ENCODE results near the gene CHPF2. TPM values are rescaled to one million over a fixed set of nuclear protein-coding genes. Genes with fewer than 3 reads are reported as not detected.

Gene CHPF2
- total RNA-seq, 2 experiments from 2014 or later: 46.1 to 46.8 TPM

DNA sequence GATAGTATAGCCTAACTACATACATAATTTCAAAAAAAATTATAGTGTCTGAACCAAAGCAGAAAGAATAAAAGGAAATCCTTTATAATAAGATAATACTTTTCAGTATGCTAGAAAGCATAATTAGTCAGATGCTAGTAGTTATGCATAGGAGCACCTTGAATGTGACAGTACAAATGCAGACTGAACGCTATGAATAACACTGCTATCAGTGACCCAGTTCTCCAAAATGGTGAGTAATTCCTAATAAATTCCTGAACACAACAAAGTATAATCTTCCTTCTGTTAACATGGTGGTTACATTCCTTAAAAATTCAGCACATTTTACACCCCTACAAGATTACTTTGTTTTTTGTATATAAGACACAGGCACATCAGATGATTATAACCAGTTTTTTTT, 1.2 kb upstream of the CHPF2 start:
- DNase-seq: no peak
- Mint-ChIP-seq H3K9me3 (ENCODE audit: low read depth) (no peaks in the 10 kb centered on the region), H3K36me3 (peaks cover 7% of the 10 kb centered on the region), H3K27ac (no peak overlapping the region), H3K4me3 (peak overlapping the region; percentile 100), H3K27me3 (no peaks in the 10 kb centered on the region), H3K4me1 (peaks cover 40% of the 10 kb centered on the region)
- CTCF ChIA-PET: interaction anchor here (4.7 kb wide), 1 partner anchor 13 kb away, joined by 47 read pairs; no protein-coding TSS in a partner anchor
- no peak for ATAC-seq

DNA sequence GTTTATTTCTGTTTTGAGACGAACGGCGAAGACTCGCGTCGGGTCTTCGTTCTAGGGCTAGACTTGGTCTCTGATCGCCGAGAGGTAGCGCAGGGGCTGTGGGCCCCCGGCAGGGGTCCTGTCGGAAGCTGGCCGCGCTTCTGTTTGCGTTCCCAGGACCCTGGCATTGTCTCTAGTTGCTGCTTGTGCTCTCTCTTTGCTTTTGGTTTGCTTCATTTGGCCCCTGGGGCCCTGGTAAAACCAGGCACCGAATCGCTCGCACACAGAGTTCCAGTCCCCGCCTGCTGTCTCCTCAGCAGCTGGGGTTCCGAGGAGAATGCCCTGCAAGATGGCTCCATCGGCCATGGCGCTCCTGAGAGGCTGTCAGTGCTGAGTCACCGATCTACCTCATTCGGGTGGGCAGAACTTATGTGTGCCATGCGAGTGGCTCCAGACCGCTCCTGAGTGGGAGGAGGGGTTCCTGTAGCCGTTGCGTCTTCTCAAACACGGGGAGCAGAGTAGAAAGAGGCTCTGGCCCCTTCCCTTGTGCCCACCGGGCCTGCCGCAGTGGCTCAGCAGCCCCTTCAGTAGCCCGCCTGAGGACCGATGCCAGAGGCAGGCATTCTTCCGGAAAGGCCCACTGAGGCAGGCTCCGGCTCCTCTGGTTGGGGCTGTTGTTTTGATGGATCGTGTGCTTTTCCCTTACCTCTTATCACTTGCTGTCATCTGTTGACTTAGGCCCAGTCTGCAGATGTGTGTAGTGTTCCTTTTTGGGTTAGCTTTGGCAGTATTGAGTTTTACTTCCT, 826 bp downstream of the CHPF2 start:
- CTCF ChIA-PET: interaction anchor here (0.8 to 4.7 kb wide), 7 partner anchors 11 to 270 kb away, joined by 3 to 47 read pairs (median 3); no protein-coding TSS in a partner anchor
- Mint-ChIP-seq H3K9me3 (ENCODE audit: low read depth) (no peaks in the 10 kb centered on the region), H3K4me3 (peak overlapping the region; percentile 100), H3K27me3 (no peaks in the 10 kb centered on the region), H3K27ac (peak overlapping the region; percentile 100), H3K36me3 (peaks cover 12% of the 10 kb centered on the region), H3K4me1 (peaks cover 30% of the 10 kb centered on the region)
- DNase-seq: peak; percentile 87
- peak; percentile 77 for ATAC-seq

GRCh38 chr7:151233804-151234203, 1.5 kb downstream of the CHPF2 start:
- Mint-ChIP-seq H3K9me3 (ENCODE audit: low read depth) (no peaks in the 10 kb centered on the region), H3K4me1 (peaks cover 25% of the 10 kb centered on the region)

DNA sequence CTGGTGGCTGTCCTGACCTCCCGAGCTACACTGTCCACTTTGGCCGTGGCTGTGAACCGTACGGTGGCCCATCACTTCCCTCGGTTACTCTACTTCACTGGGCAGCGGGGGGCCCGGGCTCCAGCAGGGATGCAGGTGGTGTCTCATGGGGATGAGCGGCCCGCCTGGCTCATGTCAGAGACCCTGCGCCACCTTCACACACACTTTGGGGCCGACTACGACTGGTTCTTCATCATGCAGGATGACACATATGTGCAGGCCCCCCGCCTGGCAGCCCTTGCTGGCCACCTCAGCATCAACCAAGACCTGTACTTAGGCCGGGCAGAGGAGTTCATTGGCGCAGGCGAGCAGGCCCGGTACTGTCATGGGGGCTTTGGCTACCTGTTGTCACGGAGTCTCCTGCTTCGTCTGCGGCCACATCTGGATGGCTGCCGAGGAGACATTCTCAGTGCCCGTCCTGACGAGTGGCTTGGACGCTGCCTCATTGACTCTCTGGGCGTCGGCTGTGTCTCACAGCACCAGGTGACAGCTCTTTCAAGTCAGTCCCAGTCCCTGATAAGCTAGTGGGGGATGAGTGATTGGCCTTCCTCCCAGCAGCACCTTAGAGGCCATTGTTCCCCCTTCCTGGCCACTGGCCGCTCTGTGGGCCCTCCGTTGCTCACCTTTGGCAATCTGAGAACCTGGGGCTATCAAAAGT, 3.0 kb downstream of the CHPF2 start:
- H3K4me3 Mint-ChIP-seq: no peak overlapping the region
- DNase-seq (no peak), ATAC-seq (no peak)
- peaks cover 25% of the 10 kb centered on the region for H3K4me1 Mint-ChIP-seq
- H3K27me3 Mint-ChIP-seq: no peaks in the 10 kb centered on the region
- no peak overlapping the region for H3K27ac Mint-ChIP-seq
- H3K9me3 Mint-ChIP-seq (ENCODE audit: low read depth): no peaks in the 10 kb centered on the region
- CTCF ChIA-PET: interaction anchor here (4.7 kb wide), 1 partner anchor 9 kb away, joined by 47 read pairs; no protein-coding TSS in a partner anchor
- peaks cover 14% of the 10 kb centered on the region for H3K36me3 Mint-ChIP-seq

More at GRCh38 chr7:151233804-151234203, 1.5 kb downstream of the CHPF2 start:
- CTCF ChIA-PET: interaction anchor here (1.4 to 4.7 kb wide), 2 partner anchors 10 to 14 kb away, joined by 3 to 47 read pairs; no protein-coding TSS in a partner anchor
- H3K36me3 Mint-ChIP-seq: peaks cover 12% of the 10 kb centered on the region
- DNase-seq (no peak), ATAC-seq (no peak)
- no peaks in the 10 kb centered on the region for H3K27me3 Mint-ChIP-seq
- H3K4me3 Mint-ChIP-seq: peak overlapping the region; percentile 100
- H3K27ac Mint-ChIP-seq: peak overlapping the region; percentile 100

- ATAC-seq (no peak), DNase-seq (no peak)
- no peaks in the 10 kb centered on the region for H3K9me3 Mint-ChIP-seq (ENCODE audit: low read depth)
- H3K4me3 Mint-ChIP-seq: no peak overlapping the region
- H3K27ac Mint-ChIP-seq: no peak overlapping the region
- H3K36me3 Mint-ChIP-seq: peaks cover 14% of the 10 kb centered on the region
- H3K4me1 Mint-ChIP-seq: peaks cover 23% of the 10 kb centered on the region
- CTCF ChIA-PET: interaction anchor here (0.7 to 1.5 kb wide), 4 partner anchors 8 to 113 kb away, joined by 3 to 4 read pairs (median 3); no protein-coding TSS in a partner anchor
- no peaks in the 10 kb centered on the region for H3K27me3 Mint-ChIP-seq
Measured at GRCh38 chr7:151236406-151236805, 4.1 kb downstream of the CHPF2 start.

DNA sequence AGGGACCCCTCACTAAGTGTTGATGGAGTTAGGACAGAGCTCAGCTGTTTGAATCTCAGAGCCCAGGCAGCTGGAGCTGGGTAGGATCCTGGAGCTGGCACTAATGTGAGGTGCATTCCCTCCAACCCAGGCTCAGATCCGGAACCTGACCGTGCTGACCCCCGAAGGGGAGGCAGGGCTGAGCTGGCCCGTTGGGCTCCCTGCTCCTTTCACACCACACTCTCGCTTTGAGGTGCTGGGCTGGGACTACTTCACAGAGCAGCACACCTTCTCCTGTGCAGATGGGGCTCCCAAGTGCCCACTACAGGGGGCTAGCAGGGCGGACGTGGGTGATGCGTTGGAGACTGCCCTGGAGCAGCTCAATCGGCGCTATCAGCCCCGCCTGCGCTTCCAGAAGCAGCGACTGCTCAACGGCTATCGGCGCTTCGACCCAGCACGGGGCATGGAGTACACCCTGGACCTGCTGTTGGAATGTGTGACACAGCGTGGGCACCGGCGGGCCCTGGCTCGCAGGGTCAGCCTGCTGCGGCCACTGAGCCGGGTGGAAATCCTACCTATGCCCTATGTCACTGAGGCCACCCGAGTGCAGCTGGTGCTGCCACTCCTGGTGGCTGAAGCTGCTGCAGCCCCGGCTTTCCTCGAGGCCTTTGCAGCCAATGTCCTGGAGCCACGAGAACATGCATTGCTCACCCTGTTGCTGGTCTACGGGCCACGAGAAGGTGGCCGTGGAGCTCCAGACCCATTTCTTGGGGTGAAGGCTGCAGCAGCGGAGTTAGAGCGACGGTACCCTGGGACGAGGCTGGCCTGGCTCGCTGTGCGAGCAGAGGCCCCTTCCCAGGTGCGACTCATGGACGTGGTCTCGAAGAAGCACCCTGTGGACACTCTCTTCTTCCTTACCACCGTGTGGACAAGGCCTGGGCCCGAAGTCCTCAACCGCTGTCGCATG, 5.2 kb downstream of the CHPF2 start:
- DNase-seq: no peak
- Mint-ChIP-seq H3K4me1 (peaks cover 14% of the 10 kb centered on the region), H3K9me3 (ENCODE audit: low read depth) (no peaks in the 10 kb centered on the region), H3K27ac (no peak overlapping the region), H3K27me3 (no peaks in the 10 kb centered on the region), H3K4me3 (no peak overlapping the region), H3K36me3 (peaks cover 14% of the 10 kb centered on the region)
- CTCF ChIA-PET: interaction anchor here (1.0 to 1.5 kb wide), 3 partner anchors 14 to 114 kb away, joined by 3 to 4 read pairs (median 3); no protein-coding TSS in a partner anchor
- ATAC-seq: no peak

DNA sequence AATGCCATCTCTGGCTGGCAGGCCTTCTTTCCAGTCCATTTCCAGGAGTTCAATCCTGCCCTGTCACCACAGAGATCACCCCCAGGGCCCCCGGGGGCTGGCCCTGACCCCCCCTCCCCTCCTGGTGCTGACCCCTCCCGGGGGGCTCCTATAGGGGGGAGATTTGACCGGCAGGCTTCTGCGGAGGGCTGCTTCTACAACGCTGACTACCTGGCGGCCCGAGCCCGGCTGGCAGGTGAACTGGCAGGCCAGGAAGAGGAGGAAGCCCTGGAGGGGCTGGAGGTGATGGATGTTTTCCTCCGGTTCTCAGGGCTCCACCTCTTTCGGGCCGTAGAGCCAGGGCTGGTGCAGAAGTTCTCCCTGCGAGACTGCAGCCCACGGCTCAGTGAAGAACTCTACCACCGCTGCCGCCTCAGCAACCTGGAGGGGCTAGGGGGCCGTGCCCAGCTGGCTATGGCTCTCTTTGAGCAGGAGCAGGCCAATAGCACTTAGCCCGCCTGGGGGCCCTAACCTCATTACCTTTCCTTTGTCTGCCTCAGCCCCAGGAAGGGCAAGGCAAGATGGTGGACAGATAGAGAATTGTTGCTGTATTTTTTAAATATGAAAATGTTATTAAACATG, 6.0 kb downstream of the CHPF2 start:
- Mint-ChIP-seq H3K4me3 (no peak overlapping the region), H3K27me3 (no peaks in the 10 kb centered on the region), H3K27ac (no peak overlapping the region), H3K4me1 (peaks cover 19% of the 10 kb centered on the region), H3K36me3 (peaks cover 11% of the 10 kb centered on the region), H3K9me3 (ENCODE audit: low read depth) (no peaks in the 10 kb centered on the region)
- CTCF ChIA-PET: no interaction called here
- ATAC-seq: no peak
- no peak for DNase-seq

- H3K36me3 Mint-ChIP-seq: peaks cover 9% of the 10 kb centered on the region
- H3K27me3 Mint-ChIP-seq: no peaks in the 10 kb centered on the region
- ATAC-seq (no peak), DNase-seq (no peak)
- H3K27ac Mint-ChIP-seq: no peak overlapping the region
- H3K4me1 Mint-ChIP-seq: peaks cover 20% of the 10 kb centered on the region
- H3K9me3 Mint-ChIP-seq (ENCODE audit: low read depth): no peaks in the 10 kb centered on the region
- CTCF ChIA-PET: no interaction called here
- H3K4me3 Mint-ChIP-seq: no peak overlapping the region
Measured at GRCh38 chr7:151238924-151239836, 6.9 kb downstream of the CHPF2 start.

DNA sequence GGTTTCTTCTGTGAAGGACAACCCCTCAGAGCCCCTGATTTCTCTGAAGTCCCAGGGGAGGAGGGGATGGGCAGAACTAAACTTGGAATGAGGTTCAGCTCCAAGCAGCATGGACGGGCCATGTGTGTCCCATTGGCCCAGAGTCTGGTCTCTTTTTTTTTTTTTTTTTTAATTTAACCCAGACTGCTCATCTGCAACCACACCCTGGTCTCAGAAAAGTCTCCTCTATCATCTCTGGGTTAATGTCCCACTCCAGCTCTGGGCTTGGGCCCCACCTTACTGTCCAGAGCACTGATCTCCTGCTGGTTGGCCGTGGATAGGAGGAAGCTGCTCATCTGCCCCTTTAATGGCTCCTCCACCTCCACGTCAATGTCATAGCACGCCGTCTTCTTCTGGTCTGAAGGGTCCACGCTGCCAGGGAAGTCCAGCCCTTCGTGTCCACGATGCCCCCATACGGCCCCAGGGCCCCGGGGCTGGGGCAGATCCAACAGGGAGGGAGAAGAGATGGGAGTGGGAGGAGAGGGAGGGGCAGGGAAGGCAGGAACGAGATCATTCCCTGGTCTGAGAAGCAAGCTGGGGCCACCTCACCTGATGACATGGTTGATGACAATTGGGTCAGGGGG, 7.7 kb downstream of the CHPF2 start:
- no peak overlapping the region for H3K27ac Mint-ChIP-seq
- H3K4me3 Mint-ChIP-seq: no peak overlapping the region
- peaks cover 23% of the 10 kb centered on the region for H3K4me1 Mint-ChIP-seq
- DNase-seq (no peak), ATAC-seq (no peak)
- H3K36me3 Mint-ChIP-seq: peaks cover 7% of the 10 kb centered on the region
- CTCF ChIA-PET: no interaction called here
- H3K27me3 Mint-ChIP-seq: peaks cover 6% of the 10 kb centered on the region
- H3K9me3 Mint-ChIP-seq (ENCODE audit: low read depth): no peaks in the 10 kb centered on the region

- Mint-ChIP-seq H3K36me3 (peaks cover 7% of the 10 kb centered on the region), H3K27ac (no peak overlapping the region)
- CTCF ChIA-PET: no interaction called here
Measured at GRCh38 chr7:151240536-151240935, 8.3 kb downstream of the CHPF2 start.

DNA sequence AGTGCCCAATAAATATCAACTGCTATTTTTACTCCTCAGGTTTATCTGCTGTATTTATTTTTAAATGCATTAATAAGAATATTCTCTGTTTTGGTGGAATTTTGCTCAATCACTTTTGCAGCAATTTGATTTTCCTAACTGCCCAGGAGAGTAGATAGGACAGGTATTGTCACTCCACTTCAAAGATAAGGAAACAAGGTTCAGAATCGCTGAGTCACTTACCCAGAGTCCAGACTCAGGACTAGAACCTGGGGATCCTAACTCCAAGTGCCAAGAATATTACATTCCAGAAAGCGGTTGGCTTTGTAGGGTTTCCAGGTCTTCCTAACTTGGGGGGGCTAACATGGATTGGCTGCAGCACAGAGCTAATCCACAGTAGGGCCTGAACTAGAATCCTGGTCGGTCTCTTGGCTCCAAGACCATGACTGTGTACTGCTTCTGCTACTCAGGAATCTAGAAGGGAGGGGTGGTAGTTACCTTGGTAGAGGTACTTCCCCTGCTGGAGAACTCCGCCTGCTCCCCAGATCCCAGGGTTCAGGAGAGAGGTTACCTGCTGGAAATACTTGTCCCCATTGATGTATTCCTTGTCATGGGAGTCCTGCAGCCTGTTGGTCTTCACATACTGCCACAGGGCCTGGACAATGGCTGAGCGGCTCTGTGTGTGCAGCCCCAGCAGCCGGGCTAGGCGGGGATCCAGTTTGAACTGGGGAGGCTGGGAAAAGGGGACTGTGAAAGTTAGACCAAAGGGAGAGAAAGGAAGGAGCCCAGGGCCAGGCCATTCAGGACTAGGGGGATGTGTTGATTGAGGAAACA, 8.9 kb downstream of the CHPF2 start:
- ATAC-seq (no peak), DNase-seq (no peak)
- H3K36me3 Mint-ChIP-seq: peaks cover 6% of the 10 kb centered on the region
- H3K27me3 Mint-ChIP-seq: peaks cover 13% of the 10 kb centered on the region
- no peaks in the 10 kb centered on the region for H3K9me3 Mint-ChIP-seq (ENCODE audit: low read depth)
- H3K4me3 Mint-ChIP-seq: no peak overlapping the region
- H3K4me1 Mint-ChIP-seq: peaks cover 27% of the 10 kb centered on the region
- H3K27ac Mint-ChIP-seq: peak overlapping the region; percentile 6
- CTCF ChIA-PET: no interaction called here

More at GRCh38 chr7:151240536-151240935, 8.3 kb downstream of the CHPF2 start:
- H3K9me3 Mint-ChIP-seq (ENCODE audit: low read depth): no peaks in the 10 kb centered on the region
- ATAC-seq: no peak
- H3K4me1 Mint-ChIP-seq: peaks cover 24% of the 10 kb centered on the region
- H3K27me3 Mint-ChIP-seq: peaks cover 8% of the 10 kb centered on the region
- H3K4me3 Mint-ChIP-seq: no peak overlapping the region
- DNase-seq: no peak
